Mononuclear cell (primary cell): ENCODE data around the gene AGXT. TPM values are rescaled to one million over a fixed set of nuclear protein-coding genes. Genes with fewer than 3 reads are reported as not detected.
"Not testable (repeated sequence)": the region's sequence is repeated elsewhere in the genome, so short reads cannot be mapped to it uniquely, and the experiment has no call there.

ENCODE experiments used
- H3K27me3 ChIP-seq: 2 replicates; pipeline ENCODE4 v1.6.0; 2011; ENCODE audit warnings: low read length, control low read depth; ENCODE audit not compliant: insufficient read depth
- H3K4me1 ChIP-seq: 2 replicates; pipeline ENCODE4 v1.5.1; 2011; ENCODE audit warnings: mild to moderate bottlenecking, low read length, control low read depth; ENCODE audit not compliant: insufficient read depth
- H3K4me3 ChIP-seq: 2 replicates; pipeline ENCODE4 v1.5.1; 2011; ENCODE audit warnings: mild to moderate bottlenecking, low read length, moderate library complexity
- H3K9me3 ChIP-seq: 2 replicates; pipeline ENCODE4 v1.5.1; 2011; ENCODE audit warnings: low read depth, mild to moderate bottlenecking, control low read depth, low read length
- total RNA-seq: library from RNA; depleted of rRNA; stranded (reverse); fragments of >200 nt; gene quantifications from one replicate; pipeline ENCODE4 v1.2.3, GENCODE V29; 2012

The AGXT gene
- total RNA-seq, 1 donor = not detected

- peaks cover 10% of the 10 kb centered on the region for H3K4me1 ChIP-seq
- H3K4me3 ChIP-seq = no peak overlapping the region
- peaks cover 14% of the 10 kb centered on the region for H3K27me3 ChIP-seq
- no peaks in the 10 kb centered on the region for H3K9me3 ChIP-seq
These were observed 34.1 kb upstream of the AGXT start for GRCh38 chr2:240834377-240834975.

GRCh38 chr2:240835528-240835927, 33.1 kb upstream of the AGXT start:
- Histone ChIP-seq H3K27me3 (peaks cover 9% of the 10 kb centered on the region), H3K4me1 (peaks cover 10% of the 10 kb centered on the region), H3K4me3 (no peak overlapping the region), H3K9me3 (no peaks in the 10 kb centered on the region)

- Histone ChIP-seq H3K4me3 (no peak overlapping the region), H3K9me3 (no peaks in the 10 kb centered on the region), H3K27me3 (no peaks in the 10 kb centered on the region), H3K4me1 (peaks cover 5% of the 10 kb centered on the region)
These were observed 31.7 kb upstream of the AGXT start for GRCh38 chr2:240836781-240837467.

GRCh38 chr2:240837621-240838020, 31.0 kb upstream of the AGXT start:
- Histone ChIP-seq H3K27me3 (no peaks in the 10 kb centered on the region), H3K4me3 (no peak overlapping the region), H3K9me3 (no peaks in the 10 kb centered on the region), H3K4me1 (peaks cover 2% of the 10 kb centered on the region)

GRCh38 chr2:240839152-240840143, 29.2 kb upstream of the AGXT start:
- no peaks in the 10 kb centered on the region for H3K9me3 ChIP-seq
- H3K4me3 ChIP-seq = no peak overlapping the region
- no peaks in the 10 kb centered on the region for H3K27me3 ChIP-seq
- H3K4me1 ChIP-seq = no peaks in the 10 kb centered on the region

GRCh38 chr2:240840435-240841060, 28.1 kb upstream of the AGXT start:
- H3K9me3 ChIP-seq = no peaks in the 10 kb centered on the region
- no peaks in the 10 kb centered on the region for H3K4me1 ChIP-seq
- no peaks in the 10 kb centered on the region for H3K27me3 ChIP-seq
- H3K4me3 ChIP-seq = no peak overlapping the region

- not testable (repeated sequence) for H3K27me3 ChIP-seq, H3K4me3 ChIP-seq, H3K4me1 ChIP-seq
These were observed 22.3 kb upstream of the AGXT start for GRCh38 chr2:240846309-240846708.

GRCh38 chr2:240846873-240847595, 21.6 kb upstream of the AGXT start:
- Histone ChIP-seq H3K4me3 (no peak overlapping the region), H3K4me1 (no peaks in the 10 kb centered on the region), H3K9me3 (no peaks in the 10 kb centered on the region), H3K27me3 (no peaks in the 10 kb centered on the region)

More at GRCh38 chr2:240846309-240846708, 22.3 kb upstream of the AGXT start:
- not testable (repeated sequence) for H3K9me3 ChIP-seq

GRCh38 chr2:240847817-240848216, 20.8 kb upstream of the AGXT start:
- no peaks in the 10 kb centered on the region for H3K9me3 ChIP-seq
- no peaks in the 10 kb centered on the region for H3K27me3 ChIP-seq
- no peaks in the 10 kb centered on the region for H3K4me1 ChIP-seq
- no peak overlapping the region for H3K4me3 ChIP-seq

- Histone ChIP-seq H3K27me3 (no peaks in the 10 kb centered on the region), H3K9me3 (no peaks in the 10 kb centered on the region), H3K4me3 (no peak overlapping the region)
These were observed 19.5 kb upstream of the AGXT start for GRCh38 chr2:240848900-240849680.

GRCh38 chr2:240850026-240850425, 18.6 kb upstream of the AGXT start:
- no peaks in the 10 kb centered on the region for H3K4me1 ChIP-seq

More at GRCh38 chr2:240848900-240849680, 19.5 kb upstream of the AGXT start:
- no peaks in the 10 kb centered on the region for H3K4me1 ChIP-seq

GRCh38 chr2:240850756-240851077, 17.9 kb upstream of the AGXT start:
- Histone ChIP-seq H3K9me3 (no peaks in the 10 kb centered on the region), H3K27me3 (no peaks in the 10 kb centered on the region), H3K4me3 (no peak overlapping the region), H3K4me1 (no peaks in the 10 kb centered on the region)

More at GRCh38 chr2:240850026-240850425, 18.6 kb upstream of the AGXT start:
- Histone ChIP-seq H3K27me3 (no peaks in the 10 kb centered on the region), H3K9me3 (no peaks in the 10 kb centered on the region), H3K4me3 (no peak overlapping the region)

GRCh38 chr2:240851078-240851991, 17.3 kb upstream of the AGXT start:
- Histone ChIP-seq H3K4me1 (no peaks in the 10 kb centered on the region), H3K9me3 (no peaks in the 10 kb centered on the region), H3K4me3 (no peak overlapping the region), H3K27me3 (no peaks in the 10 kb centered on the region)
